Stomach smooth muscle (tissue), 2 donors: ENCODE results near the gene KREMEN2.

Experiments used
- H3K27ac ChIP-seq: one replicate; pipeline ENCODE4 v1.7.0; 2013; ENCODE audit warnings: mild to moderate bottlenecking, low read length, inconsistent platforms
- H3K27me3 ChIP-seq, 2 donors: one replicate each; pipeline ENCODE4 v1.7.0; 2013; ENCODE audit warnings: low read length in 2 of 2; ENCODE audit not compliant: insufficient read depth in 2 of 2, control insufficient read depth in 1 of 2
- H3K36me3 ChIP-seq, 2 donors: one replicate each; pipeline ENCODE4 v1.7.0; 2013; ENCODE audit warnings: low read length in 2 of 2; ENCODE audit not compliant: control insufficient read depth in 2 of 2, insufficient read depth in 2 of 2
- H3K4me1 ChIP-seq: one replicate; pipeline ENCODE4 v1.7.0; 2013; ENCODE audit warnings: low read length; ENCODE audit not compliant: control insufficient read depth, insufficient read depth
- H3K4me3 ChIP-seq, 2 donors: one replicate each; pipeline ENCODE4 v1.7.0; 2013; ENCODE audit warnings: low read length in 2 of 2
- H3K9ac ChIP-seq, 2 donors: one replicate each; pipeline ENCODE4 v1.7.0; 2013; ENCODE audit warnings: low read length in 2 of 2, mild to moderate bottlenecking in 1 of 2
- H3K9me3 ChIP-seq, 2 donors: one replicate each; pipeline ENCODE4 v1.7.0; 2013; ENCODE audit warnings: low read length in 2 of 2; ENCODE audit not compliant: control insufficient read depth in 2 of 2
- donor health status: healthy.
- donor health status: Pancreatic carcinoma.

Gene KREMEN2

GRCh38 chr16:2955438-2955778 lies 8.7 kb upstream of the KREMEN2 start:
- H3K36me3 ChIP-seq: no peaks in the 10 kb centered on the region
- peaks cover 19 to 27% of the 10 kb centered on the region in 2 donors for H3K27me3 ChIP-seq
- H3K9me3 ChIP-seq: no peaks in the 10 kb centered on the region
- no peak overlapping the region for H3K9ac ChIP-seq
- no peak overlapping the region for H3K4me3 ChIP-seq
- H3K27ac ChIP-seq: no peak overlapping the region
- no peaks in the 10 kb centered on the region for H3K4me1 ChIP-seq

DNA sequence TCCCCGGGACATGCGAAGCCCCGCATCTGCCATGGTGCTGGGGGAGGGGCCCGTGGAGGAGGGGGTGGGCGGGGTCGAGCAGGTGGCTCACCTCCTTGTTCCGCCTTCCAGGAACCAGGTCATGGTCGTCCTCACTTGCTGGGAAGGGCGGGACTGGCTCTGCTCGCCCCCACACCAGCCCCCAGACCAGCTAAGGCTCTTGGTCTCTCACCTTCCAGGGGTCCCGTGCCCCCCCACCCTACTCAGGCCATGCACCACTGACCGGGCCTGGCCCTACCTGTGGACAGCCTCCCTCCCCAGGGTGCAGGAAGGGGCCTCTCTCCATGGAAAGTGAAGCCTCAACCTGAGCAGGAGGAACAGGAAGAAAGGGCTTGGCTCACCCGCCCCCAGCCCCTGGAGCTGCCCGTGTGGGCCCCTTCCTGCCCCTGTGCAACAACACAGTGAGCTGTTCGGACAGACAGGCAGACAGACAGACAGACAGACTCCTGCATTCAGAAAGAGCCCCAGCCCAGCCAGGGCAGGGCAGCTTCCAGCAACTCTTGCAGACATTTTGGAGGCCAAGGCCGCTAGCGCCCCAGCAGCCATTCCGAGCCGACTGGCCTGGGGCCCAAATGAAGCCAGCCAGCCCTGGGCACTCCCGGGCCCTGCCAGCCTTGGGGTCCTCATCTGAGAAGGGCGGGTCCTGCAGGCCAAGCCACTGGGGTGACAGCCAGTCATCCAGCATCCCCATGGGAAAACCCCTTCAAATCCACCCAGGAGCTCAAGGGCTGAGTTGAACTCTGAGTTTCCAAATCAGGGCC lies 8.1 kb upstream of the KREMEN2 start:
- no peaks in the 10 kb centered on the region for H3K36me3 ChIP-seq
- H3K9ac ChIP-seq: no peak overlapping the region
- no peaks in the 10 kb centered on the region for H3K4me1 ChIP-seq
- H3K4me3 ChIP-seq: no peak overlapping the region
- H3K27ac ChIP-seq: no peak overlapping the region
- H3K27me3 ChIP-seq: peaks cover 23 to 27% of the 10 kb centered on the region in 2 donors
- no peaks in the 10 kb centered on the region for H3K9me3 ChIP-seq

- Histone ChIP-seq H3K9ac (no peak overlapping the region), H3K27me3 (peaks cover 24 to 28% of the 10 kb centered on the region in 2 donors), H3K4me1 (no peaks in the 10 kb centered on the region), H3K4me3 (no peak overlapping the region), H3K9me3 (no peaks in the 10 kb centered on the region), H3K36me3 (no peaks in the 10 kb centered on the region), H3K27ac (no peak overlapping the region)
These were observed 7.5 kb upstream of the KREMEN2 start for GRCh38 chr16:2956579-2956956.

DNA sequence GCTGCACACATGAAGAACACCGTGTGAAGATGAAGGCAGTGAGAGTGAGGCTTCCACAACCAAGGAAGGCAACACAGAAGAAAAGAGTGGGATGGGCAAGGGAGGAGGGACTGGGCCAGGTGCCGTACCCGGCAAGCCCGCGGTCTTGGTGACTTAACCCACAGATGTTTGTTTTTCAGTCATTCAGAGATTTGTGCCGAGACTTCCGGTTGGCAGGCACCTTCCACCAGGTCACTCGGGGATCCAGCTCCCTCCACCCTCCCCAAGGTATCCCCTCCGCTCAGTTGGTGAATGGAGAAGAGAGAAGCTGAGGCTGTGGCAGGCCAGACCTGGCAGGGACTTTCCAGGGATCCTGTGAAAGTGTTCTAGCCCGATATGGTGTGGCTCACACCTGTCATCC lies 4.9 kb upstream of the KREMEN2 start:
- no peaks in the 10 kb centered on the region for H3K36me3 ChIP-seq
- no peak overlapping the region for H3K27ac ChIP-seq
- no peak overlapping the region for H3K4me3 ChIP-seq
- peaks cover 41 to 55% of the 10 kb centered on the region in 2 donors for H3K27me3 ChIP-seq
- no peaks in the 10 kb centered on the region for H3K9me3 ChIP-seq
- peaks cover 16% of the 10 kb centered on the region for H3K4me1 ChIP-seq
- no peak overlapping the region for H3K9ac ChIP-seq

GRCh38 chr16:2960183-2961010 lies 3.7 kb upstream of the KREMEN2 start:
- H3K9me3 ChIP-seq: no peaks in the 10 kb centered on the region
- H3K4me3 ChIP-seq: no peak overlapping the region
- H3K36me3 ChIP-seq: no peaks in the 10 kb centered on the region
- H3K9ac ChIP-seq: no peak overlapping the region
- peaks cover 23% of the 10 kb centered on the region for H3K4me1 ChIP-seq
- H3K27me3 ChIP-seq: peaks cover 45 to 59% of the 10 kb centered on the region in 2 donors
- no peak overlapping the region for H3K27ac ChIP-seq

DNA sequence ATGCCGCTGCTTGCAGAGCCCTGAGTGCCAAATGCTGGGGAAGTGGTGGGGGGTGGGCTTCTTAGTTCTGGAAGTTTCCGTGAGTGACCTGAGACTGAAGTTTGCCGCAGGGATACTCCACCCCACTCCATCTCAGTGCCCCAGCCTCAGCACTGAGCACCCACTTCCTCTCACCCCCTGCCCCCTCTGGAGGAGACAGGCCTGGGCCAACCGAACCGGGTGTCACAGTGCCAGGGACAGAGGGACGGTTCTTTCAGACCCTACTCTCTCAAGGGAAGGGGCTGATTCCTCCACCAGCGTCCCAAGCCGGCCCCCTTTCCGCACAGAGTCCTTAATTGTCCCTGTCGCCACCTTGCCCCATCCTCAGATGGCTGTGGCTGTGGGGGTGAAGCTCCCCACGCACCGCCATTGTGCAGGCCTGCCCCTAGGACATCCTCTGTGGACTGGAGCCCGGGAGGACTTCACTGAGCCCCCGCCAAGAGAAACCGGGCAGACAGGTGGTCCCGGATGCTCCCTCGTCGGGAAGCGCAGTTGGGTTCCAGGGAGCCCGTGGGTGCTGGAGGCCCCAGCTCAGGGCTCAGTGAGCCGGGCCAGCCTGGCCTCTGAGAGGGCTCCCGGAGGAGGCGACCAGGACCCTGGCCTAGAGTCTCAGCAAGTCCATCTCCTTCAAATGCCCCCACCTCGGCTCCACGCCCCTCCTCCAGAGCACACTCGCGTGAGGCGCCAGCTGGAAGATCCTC lies 1.6 kb upstream of the KREMEN2 start:
- Histone ChIP-seq H3K4me3 (no peak overlapping the region), H3K27ac (no peak overlapping the region), H3K4me1 (peaks cover 34% of the 10 kb centered on the region), H3K36me3 (no peaks in the 10 kb centered on the region), H3K27me3 (peaks cover 44 to 62% of the 10 kb centered on the region in 2 donors), H3K9me3 (no peaks in the 10 kb centered on the region), H3K9ac (no peak overlapping the region)

DNA sequence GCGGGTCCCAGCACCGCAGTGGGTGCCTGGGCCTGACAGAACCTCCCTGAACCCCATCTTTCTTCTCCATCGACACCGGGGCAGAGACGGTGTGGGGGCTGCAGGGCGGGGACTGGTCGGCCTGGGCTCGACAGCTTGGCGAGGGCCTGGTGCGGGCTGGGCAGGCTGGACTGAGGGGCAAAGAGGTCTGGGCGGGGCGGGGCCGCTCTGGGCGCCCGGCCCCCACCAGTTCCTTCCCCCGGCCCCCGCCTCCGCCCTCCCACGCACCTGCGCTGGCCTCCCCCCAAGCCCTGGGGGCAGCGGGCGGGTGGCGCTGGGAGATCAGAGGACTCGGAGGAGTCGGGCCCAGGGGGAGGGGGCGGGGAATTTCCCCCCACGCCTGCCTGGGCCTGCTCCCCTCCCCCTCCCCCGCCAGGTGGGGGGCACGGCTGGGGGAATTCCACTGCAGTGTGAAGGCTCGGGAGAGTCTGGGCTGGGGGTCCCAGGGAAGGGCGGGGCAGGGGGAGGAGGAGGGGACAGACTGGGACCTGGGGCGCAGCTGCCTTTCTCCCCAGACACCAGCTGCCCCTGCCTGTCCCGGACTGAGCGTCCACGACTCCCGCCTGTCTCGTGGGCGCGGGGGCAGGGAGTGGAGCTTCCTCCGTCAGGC lies 877 bp upstream of the KREMEN2 start:
- peaks cover 34% of the 10 kb centered on the region for H3K4me1 ChIP-seq
- H3K27me3 ChIP-seq: peaks cover 51 to 69% of the 10 kb centered on the region in 2 donors
- peak overlapping the region in 1 of 2 donors; percentile 61 for H3K4me3 ChIP-seq

DNA sequence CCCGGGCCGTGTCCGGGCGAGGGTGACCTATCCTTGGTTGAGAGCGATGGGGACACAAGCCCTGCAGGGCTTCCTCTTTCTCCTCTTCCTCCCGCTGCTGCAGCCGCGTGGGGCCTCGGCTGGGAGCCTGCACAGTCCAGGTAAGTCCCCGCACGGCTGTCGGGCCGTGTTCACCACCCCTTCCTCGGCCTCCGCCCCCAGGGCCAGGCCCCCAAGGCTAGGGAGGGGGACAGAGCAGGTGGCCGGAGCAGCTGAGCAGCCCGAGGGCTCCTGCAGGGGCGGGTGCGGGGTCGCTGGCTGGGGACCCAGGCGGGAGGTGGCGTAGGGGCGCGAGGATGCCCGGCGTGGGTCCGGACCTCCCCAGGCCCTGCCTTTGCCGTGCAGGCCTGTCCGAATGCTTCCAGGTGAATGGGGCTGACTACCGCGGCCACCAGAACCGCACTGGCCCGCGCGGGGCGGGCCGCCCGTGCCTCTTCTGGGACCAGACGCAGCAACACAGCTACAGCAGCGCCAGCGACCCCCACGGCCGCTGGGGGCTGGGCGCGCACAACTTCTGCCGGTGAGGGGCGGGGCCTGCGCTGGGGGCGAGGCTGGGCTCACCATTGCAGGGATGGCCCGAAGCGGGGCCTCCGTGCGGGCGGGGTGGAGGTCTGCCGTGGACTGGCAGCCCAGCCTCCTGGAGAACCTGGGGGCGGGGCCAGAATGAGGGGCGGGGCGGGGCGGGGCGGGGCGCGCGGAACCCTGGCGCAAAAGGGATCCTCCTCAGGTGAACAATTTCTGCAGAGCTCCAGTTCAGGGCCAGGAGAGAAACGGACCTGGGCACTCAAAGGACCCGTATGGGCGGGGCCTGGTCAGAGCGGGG lies 631 bp downstream of the KREMEN2 start:
- no peak overlapping the region for H3K9ac ChIP-seq
- peak overlapping the region in 1 of 2 donors; percentile 35 for H3K4me3 ChIP-seq
- H3K9me3 ChIP-seq: no peaks in the 10 kb centered on the region
- H3K27me3 ChIP-seq: peaks cover 56 to 71% of the 10 kb centered on the region in 2 donors
- no peak overlapping the region for H3K27ac ChIP-seq
- peaks cover 46% of the 10 kb centered on the region for H3K4me1 ChIP-seq
- H3K36me3 ChIP-seq: no peaks in the 10 kb centered on the region

More for the DNA sequence above, 877 bp upstream of the KREMEN2 start:
- Histone ChIP-seq H3K9me3 (no peaks in the 10 kb centered on the region), H3K9ac (no peak overlapping the region), H3K27ac (no peak overlapping the region), H3K36me3 (no peaks in the 10 kb centered on the region)

GRCh38 chr16:2966043-2966807 lies 2.1 kb downstream of the KREMEN2 start:
- no peak overlapping the region for H3K9ac ChIP-seq
- no peaks in the 10 kb centered on the region for H3K9me3 ChIP-seq
- no peaks in the 10 kb centered on the region for H3K36me3 ChIP-seq
- no peak overlapping the region for H3K27ac ChIP-seq
- peaks cover 56 to 83% of the 10 kb centered on the region in 2 donors for H3K27me3 ChIP-seq
- no peak overlapping the region for H3K4me3 ChIP-seq
- peaks cover 54% of the 10 kb centered on the region for H3K4me1 ChIP-seq
